ENCODE results near the gene PRMT9.

- TF ChIP-seq, protein P1, sequence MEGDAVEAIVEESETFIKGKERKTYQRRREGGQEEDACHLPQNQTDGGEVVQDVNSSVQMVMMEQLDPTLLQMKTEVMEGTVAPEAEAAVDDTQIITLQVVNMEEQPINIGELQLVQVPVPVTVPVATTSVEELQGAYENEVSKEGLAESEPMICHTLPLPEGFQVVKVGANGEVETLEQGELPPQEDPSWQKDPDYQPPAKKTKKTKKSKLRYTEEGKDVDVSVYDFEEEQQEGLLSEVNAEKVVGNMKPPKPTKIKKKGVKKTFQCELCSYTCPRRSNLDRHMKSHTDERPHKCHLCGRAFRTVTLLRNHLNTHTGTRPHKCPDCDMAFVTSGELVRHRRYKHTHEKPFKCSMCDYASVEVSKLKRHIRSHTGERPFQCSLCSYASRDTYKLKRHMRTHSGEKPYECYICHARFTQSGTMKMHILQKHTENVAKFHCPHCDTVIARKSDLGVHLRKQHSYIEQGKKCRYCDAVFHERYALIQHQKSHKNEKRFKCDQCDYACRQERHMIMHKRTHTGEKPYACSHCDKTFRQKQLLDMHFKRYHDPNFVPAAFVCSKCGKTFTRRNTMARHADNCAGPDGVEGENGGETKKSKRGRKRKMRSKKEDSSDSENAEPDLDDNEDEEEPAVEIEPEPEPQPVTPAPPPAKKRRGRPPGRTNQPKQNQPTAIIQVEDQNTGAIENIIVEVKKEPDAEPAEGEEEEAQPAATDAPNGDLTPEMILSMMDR (IDR thresholded peaks at IDR 0.05 in 4 of 5, conservative IDR thresholded peaks at IDR 0.05 in 1 of 5) = no peak
- no peak for TF ChIP-seq POLR2A (IDR thresholded peaks at IDR 0.05)
Observed at GRCh38 chr4:147658501-147658900, 25.5 kb downstream of the PRMT9 start.
